IPS-18a (cell line): ENCODE results near the gene ACTR8.

ENCODE experiments used
- H3K27ac ChIP-seq: one replicate; pipeline ENCODE4 v1.5.1; 2013; ENCODE audit warnings: low read length
- H3K27me3 ChIP-seq: one replicate; pipeline ENCODE4 v1.6.1; 2013; ENCODE audit warnings: mild to moderate bottlenecking, low read length; ENCODE audit not compliant: control insufficient read depth, insufficient read depth
- H3K36me3 ChIP-seq: one replicate; pipeline ENCODE4 v1.6.1; 2013; ENCODE audit warnings: low read depth, low read length; ENCODE audit not compliant: control insufficient read depth
- H3K4me1 ChIP-seq: one replicate; pipeline ENCODE4 v1.6.1; 2013; ENCODE audit warnings: low read depth, low read length; ENCODE audit not compliant: control insufficient read depth
- H3K4me3 ChIP-seq: one replicate; pipeline ENCODE4 v1.5.1; 2013; ENCODE audit warnings: low read length
- H3K9ac ChIP-seq: one replicate; pipeline ENCODE4 v1.6.1; 2013; ENCODE audit warnings: mild to moderate bottlenecking, low read length, moderate library complexity
- H3K9me3 ChIP-seq: one replicate; pipeline ENCODE4 v1.6.1; 2013; ENCODE audit warnings: low read depth, low read length; ENCODE audit not compliant: control insufficient read depth

ACTR8 gene

GRCh38 chr3:53829605-53830004 is 52.3 kb downstream of the ACTR8 start:
- Histone ChIP-seq H3K36me3 (no peaks in the 10 kb centered on the region), H3K4me3 (no peak overlapping the region), H3K4me1 (no peaks in the 10 kb centered on the region), H3K27me3 (no peaks in the 10 kb centered on the region), H3K9me3 (no peaks in the 10 kb centered on the region), H3K9ac (no peak overlapping the region), H3K27ac (no peak overlapping the region)

GRCh38 chr3:53828581-53828980 is 53.4 kb downstream of the ACTR8 start:
- Histone ChIP-seq H3K27me3 (no peaks in the 10 kb centered on the region), H3K4me3 (no peak overlapping the region), H3K9ac (no peak overlapping the region), H3K27ac (no peak overlapping the region), H3K4me1 (no peaks in the 10 kb centered on the region), H3K36me3 (no peaks in the 10 kb centered on the region), H3K9me3 (no peaks in the 10 kb centered on the region)

- no peaks in the 10 kb centered on the region for H3K27me3 ChIP-seq
- no peak overlapping the region for H3K4me3 ChIP-seq
- H3K9me3 ChIP-seq: no peaks in the 10 kb centered on the region
- H3K4me1 ChIP-seq: no peaks in the 10 kb centered on the region
- no peak overlapping the region for H3K27ac ChIP-seq
- no peaks in the 10 kb centered on the region for H3K36me3 ChIP-seq
- no peak overlapping the region for H3K9ac ChIP-seq
Measured at GRCh38 chr3:53826048-53826447, 55.9 kb downstream of the ACTR8 start.

- H3K27me3 ChIP-seq: no peaks in the 10 kb centered on the region
- H3K36me3 ChIP-seq: peaks cover 7% of the 10 kb centered on the region
- no peak overlapping the region for H3K4me3 ChIP-seq
- no peaks in the 10 kb centered on the region for H3K4me1 ChIP-seq
- H3K27ac ChIP-seq: no peak overlapping the region
- no peak overlapping the region for H3K9ac ChIP-seq
- H3K9me3 ChIP-seq: no peaks in the 10 kb centered on the region
Measured at GRCh38 chr3:53824795-53825194, 57.2 kb downstream of the ACTR8 start.

- no peak overlapping the region for H3K27ac ChIP-seq
- H3K4me1 ChIP-seq: no peaks in the 10 kb centered on the region
- peaks cover 14% of the 10 kb centered on the region for H3K36me3 ChIP-seq
- H3K9me3 ChIP-seq: no peaks in the 10 kb centered on the region
- H3K9ac ChIP-seq: no peak overlapping the region
- H3K27me3 ChIP-seq: no peaks in the 10 kb centered on the region
- H3K4me3 ChIP-seq: no peak overlapping the region
Measured at GRCh38 chr3:53823956-53824657, 57.8 kb downstream of the ACTR8 start.

GRCh38 chr3:53823026-53823955 is 58.7 kb downstream of the ACTR8 start:
- H3K4me1 ChIP-seq: no peaks in the 10 kb centered on the region
- H3K4me3 ChIP-seq: no peak overlapping the region
- no peaks in the 10 kb centered on the region for H3K27me3 ChIP-seq
- no peak overlapping the region for H3K9ac ChIP-seq
- H3K36me3 ChIP-seq: peaks cover 21% of the 10 kb centered on the region
- H3K27ac ChIP-seq: no peak overlapping the region
- no peaks in the 10 kb centered on the region for H3K9me3 ChIP-seq

- Histone ChIP-seq H3K4me3 (no peak overlapping the region), H3K36me3 (peaks cover 24% of the 10 kb centered on the region), H3K27ac (no peak overlapping the region), H3K9me3 (no peaks in the 10 kb centered on the region), H3K4me1 (no peaks in the 10 kb centered on the region), H3K9ac (no peak overlapping the region), H3K27me3 (no peaks in the 10 kb centered on the region)
Measured at GRCh38 chr3:53822331-53822741, 59.6 kb downstream of the ACTR8 start.

GRCh38 chr3:53821631-53822121 is 60.3 kb downstream of the ACTR8 start:
- Histone ChIP-seq H3K9ac (no peak overlapping the region), H3K9me3 (no peaks in the 10 kb centered on the region), H3K27ac (no peak overlapping the region), H3K27me3 (no peaks in the 10 kb centered on the region), H3K4me3 (no peak overlapping the region), H3K4me1 (no peaks in the 10 kb centered on the region), H3K36me3 (peaks cover 26% of the 10 kb centered on the region)

GRCh38 chr3:53820756-53821580 is 61.0 kb downstream of the ACTR8 start:
- Histone ChIP-seq H3K9ac (no peak overlapping the region), H3K4me3 (no peak overlapping the region), H3K9me3 (no peaks in the 10 kb centered on the region), H3K27ac (no peak overlapping the region), H3K27me3 (no peaks in the 10 kb centered on the region), H3K4me1 (no peaks in the 10 kb centered on the region), H3K36me3 (peaks cover 26% of the 10 kb centered on the region)

GRCh38 chr3:53820084-53820483 is 61.9 kb downstream of the ACTR8 start:
- no peak overlapping the region for H3K4me3 ChIP-seq

More at GRCh38 chr3:53820084-53820483, 61.9 kb downstream of the ACTR8 start:
- H3K36me3 ChIP-seq: peaks cover 26% of the 10 kb centered on the region
- no peak overlapping the region for H3K27ac ChIP-seq
- H3K9me3 ChIP-seq: no peaks in the 10 kb centered on the region
- no peak overlapping the region for H3K9ac ChIP-seq
- H3K27me3 ChIP-seq: no peaks in the 10 kb centered on the region
- no peaks in the 10 kb centered on the region for H3K4me1 ChIP-seq
